Measurements from ENCODE around the gene PLA2G4D.

- TF ChIP-seq CTCF (IDR thresholded peaks at IDR 0.05; ENCODE audit: low read depth, low read length) (no peak), POLR2A (IDR thresholded peaks at IDR 0.05; ENCODE audit: extremely low read depth, insufficient read length) (no peak)
These were observed 17.6 kb upstream of the PLA2G4D start for GRCh38 chr15:42111924-42112323.
